IPS-11a (cell line): Measurements from ENCODE around the gene FAM110D.

Experiments
- H3K4me3 ChIP-seq: one replicate; pipeline ENCODE4 v1.5.1; 2013; ENCODE audit warnings: low read depth, low read length, control low read depth

The FAM110D gene

GRCh38 chr1:26127235-26128163 is 31.4 kb upstream of the FAM110D start:
- H3K4me3 ChIP-seq: no peak overlapping the region

- no peak overlapping the region for H3K4me3 ChIP-seq
Measured at GRCh38 chr1:26129778-26130177, 29.1 kb upstream of the FAM110D start.

GRCh38 chr1:26130695-26131094 is 28.2 kb upstream of the FAM110D start:
- H3K4me3 ChIP-seq: no peak overlapping the region

- no peak overlapping the region for H3K4me3 ChIP-seq
Measured at GRCh38 chr1:26132128-26132833, 26.6 kb upstream of the FAM110D start.

DNA sequence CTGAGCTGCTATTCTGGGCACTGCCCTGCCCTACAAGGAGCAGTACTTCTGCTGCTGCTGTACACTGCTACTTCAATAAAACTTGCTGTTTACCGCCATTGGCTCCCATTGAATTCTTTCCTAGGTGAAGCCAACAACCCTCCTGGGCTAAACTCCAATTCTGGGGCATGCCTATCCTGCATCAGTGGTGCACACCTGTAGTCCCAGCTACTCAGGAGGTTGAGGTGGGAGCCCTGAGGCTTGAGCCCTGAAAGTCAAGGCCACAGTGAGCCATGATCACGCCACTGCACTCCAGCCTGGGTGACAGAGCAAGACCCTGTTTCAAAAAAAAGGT is 26.1 kb upstream of the FAM110D start:
- H3K4me3 ChIP-seq: no peak overlapping the region

DNA sequence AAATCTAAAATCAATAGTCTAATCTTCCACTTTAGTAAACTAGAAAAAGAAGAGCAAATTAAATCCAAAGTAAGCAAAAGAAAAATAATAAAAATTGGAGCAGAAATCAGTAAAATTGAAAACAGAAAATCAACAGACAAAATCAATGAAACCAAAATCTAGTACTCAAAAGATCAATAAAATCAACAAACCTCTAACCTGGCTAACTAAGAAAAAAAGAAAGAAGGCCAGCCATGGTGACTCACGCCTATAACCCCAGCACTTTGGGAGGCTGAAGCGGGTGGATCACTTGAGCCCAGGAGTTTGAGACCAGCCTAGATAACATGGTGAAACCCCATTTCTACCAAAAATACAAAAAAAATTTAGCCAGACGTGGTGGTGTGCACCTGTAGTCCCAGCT is 24.4 kb upstream of the FAM110D start:
- H3K4me3 ChIP-seq: no peak overlapping the region

DNA sequence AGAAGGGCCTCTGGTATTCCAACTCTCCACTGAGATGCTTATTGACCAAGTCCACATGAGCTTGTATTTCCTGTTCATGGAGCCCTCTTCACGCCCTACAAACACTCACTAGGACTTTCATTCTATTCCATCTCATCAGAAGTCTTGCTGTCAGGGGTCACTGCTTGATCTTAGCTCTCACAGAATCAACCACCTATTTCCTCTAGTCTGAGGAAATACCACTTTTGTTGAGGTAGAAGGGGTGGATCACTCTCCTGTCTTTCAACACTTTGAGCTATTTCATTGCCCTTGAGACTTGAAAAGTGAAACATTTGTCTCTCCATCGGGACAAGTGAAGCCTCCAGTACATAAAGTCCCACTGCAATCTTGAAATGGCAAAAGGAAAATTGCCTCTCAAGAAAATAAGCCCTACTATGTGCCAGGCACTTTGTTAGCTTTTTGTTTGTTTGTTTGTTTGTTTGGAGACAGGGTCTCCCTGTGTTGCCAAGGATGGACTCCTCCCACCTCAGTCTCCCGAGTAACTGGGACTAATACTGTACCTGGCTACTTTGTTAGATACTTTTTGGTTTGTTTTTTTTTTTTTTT is 19.8 kb upstream of the FAM110D start:
- no peak overlapping the region for H3K4me3 ChIP-seq

DNA sequence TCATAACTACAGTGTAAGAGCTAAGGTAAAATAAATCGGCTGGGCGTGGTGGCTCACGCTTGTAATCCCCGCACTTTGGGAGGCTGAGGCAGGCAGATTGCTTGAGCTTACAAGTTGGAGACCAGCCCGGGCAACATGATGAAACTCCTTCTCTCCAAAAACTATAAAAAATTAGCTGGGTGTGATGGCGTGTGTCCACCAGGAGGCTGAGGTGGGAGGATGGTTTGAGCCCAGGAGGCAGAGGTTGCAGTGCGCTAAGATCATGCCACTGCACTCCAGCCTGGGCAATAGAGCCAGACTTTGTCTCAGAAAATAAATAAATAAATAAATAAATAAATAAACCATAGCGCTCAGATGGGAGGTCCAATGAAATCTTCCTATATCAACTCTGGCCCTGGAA is 16.7 kb upstream of the FAM110D start:
- H3K4me3 ChIP-seq: no peak overlapping the region

- no peak overlapping the region for H3K4me3 ChIP-seq
Measured at GRCh38 chr1:26145041-26145959, 13.6 kb upstream of the FAM110D start.

DNA sequence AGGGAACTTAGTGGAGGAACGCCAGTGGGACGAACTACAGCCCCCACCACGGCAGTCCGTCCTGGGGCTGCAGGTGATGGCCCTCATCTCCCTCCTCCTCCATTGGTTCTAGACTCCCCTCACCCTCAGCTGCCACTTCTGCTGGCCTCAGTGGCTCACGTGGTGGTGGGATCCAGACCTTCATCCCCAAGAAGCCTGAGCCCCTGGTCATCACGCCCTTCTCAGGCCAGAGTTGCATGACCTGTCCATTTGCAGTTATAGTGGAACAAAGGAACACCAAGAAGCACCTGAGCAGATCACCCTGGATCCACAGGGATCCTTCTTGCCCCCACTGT is 13.0 kb upstream of the FAM110D start:
- no peak overlapping the region for H3K4me3 ChIP-seq

GRCh38 chr1:26148887-26149286 is 10.0 kb upstream of the FAM110D start:
- H3K4me3 ChIP-seq: no peak overlapping the region

DNA sequence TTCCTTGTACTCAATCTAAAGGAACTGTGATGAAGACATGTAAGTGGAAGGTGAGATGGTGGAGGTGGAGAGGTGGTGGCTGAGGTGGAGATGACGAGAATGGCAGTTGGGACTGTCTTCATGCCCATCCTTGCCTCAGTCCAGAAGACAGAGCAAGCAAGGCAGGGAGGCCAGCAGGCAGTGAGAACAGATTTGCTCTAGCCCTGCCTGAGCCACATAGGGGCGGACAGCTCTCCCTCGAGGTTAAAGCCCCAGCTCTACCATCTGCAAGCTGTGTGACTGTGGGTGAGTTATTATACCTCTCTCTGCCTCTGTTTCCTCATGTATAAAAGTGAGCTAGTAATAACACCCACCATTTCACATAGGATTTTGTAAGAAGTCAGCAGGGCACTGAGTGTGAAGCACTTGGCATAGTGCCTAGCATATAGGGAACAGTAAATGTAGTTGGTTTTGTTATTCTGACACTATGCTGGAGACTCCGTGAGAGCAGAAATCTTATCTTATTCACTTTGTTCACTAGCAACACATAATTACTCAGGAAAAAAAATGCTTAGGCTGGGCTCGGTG is 4.8 kb upstream of the FAM110D start:
- H3K4me3 ChIP-seq: no peak overlapping the region

GRCh38 chr1:26154750-26155149 is 4.1 kb upstream of the FAM110D start:
- H3K4me3 ChIP-seq: no peak overlapping the region

- no peak overlapping the region for H3K4me3 ChIP-seq
Measured at GRCh38 chr1:26155370-26156284, 3.3 kb upstream of the FAM110D start.

DNA sequence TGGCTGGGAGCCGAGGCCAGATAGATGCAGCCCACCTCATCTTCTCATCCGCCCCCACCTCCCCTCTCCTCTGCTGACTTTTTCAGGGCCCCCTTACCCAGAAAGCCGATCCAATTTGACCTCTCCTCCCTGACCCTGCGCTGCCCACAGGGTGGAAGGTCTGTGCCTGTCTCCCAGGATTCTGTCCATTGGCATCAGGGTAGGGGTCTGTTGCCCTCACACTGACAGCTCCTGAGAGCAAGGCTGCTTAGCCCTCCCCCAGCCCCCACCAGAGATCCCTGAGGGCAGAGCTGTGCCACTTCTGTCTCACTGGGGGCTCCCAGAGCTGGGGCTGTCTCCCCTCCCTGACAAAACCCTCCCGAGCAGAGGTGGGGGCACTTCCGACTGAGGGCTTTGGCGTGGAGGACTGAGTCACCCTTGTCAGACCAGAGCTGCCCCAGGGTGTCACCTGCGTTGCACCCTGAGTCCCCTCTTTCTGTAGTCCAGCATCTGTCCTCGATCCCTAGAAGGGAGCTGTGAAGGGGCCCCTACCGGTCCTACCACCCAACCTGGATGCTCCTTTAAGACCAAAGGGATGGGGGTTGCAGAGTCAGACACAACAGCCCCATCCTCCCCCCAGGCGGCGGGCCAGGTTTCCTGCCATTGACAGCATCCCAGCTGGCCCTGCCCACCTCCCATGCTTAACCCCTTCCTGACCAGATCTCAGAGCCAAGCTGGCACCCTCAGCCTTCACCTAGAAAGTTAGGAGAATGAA is 2.4 kb upstream of the FAM110D start:
- H3K4me3 ChIP-seq: no peak overlapping the region

DNA sequence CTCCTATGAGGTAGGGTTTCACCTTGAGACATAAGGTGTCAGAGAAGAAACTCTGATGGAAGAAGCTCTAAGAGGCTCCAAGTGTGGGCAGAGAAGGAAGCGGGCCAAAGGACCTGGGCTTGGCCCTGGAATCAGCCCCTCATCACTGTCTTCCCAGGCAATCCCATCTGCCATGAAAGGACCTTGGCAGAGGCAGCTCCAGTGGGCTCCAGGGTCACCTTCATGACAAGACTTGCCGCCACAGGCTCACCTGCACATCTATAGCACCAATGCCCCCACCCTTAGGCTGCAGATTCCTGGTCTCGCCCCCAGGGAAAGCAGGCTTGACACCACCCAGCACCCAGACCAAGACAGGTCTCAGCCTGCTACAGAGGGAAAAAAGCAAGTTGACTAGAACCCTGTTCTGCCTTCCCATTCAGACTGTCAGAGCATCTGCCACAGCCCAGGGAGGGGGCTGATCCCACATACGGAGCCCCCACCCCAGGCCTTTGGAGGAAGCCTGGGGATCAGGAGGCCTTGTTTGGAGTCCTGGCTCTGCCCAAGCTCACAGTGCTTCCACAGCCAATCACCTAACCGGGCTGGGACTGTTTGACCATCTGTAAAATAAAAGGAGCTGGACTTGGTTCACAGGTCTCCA is 490 bp upstream of the FAM110D start:
- H3K4me3 ChIP-seq: no peak overlapping the region

DNA sequence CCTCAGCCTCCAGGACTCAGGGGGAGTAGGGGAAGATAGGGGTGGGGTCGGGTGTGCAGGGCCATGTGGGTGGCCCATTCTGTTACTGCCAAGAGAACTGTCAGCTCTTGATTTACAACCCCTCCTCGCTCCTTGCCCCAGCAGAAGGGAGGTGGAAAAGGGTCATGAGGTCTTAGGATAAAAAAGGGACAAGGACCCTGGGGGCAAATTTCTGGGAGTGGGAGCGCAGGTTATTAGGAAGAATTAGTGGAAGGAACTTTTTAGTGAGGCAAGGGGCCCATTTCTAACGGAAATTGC is 812 bp downstream of the FAM110D start:
- no peak overlapping the region for H3K4me3 ChIP-seq

DNA sequence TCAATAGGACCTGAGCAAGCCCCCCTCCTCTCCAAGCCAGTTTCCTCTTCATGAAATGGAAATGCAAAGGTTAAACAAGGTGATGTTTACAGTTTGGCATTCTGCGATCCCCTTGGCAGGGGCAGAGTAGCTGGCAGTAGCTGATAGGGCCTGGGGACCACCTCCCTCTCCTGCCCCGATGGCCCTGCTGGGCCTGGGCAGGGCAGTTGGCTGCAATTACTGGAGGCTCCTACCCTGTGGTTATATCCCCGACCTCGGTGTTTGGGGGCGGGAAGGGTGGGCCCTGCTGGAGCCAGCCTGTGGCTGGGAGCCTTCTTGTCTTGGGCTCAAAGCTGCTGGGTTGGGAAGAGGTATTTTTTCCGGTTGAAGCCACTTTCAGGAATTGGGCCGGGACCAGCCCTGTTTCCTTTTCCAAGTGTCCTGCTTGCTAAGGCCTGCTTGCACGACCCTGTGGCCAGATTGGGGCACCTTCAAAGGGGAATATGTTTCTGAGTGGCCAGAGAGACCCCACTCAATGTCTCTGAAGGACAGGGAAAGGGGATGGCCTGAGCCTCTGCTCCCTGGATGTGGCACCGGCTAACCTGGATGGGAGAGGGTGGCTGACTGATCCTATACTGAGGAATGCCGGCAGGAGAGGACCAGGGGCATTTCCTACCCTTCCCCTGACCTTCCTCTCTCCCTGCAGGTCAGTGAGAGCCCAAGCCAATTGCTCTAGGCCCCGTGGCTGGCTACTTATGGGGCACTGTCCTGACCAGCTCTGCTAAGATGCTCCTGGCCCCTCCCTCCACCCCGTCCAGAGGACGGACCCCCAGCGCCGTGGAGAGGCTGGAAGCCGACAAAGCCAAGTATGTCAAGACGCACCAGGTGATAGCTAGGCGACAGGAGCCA is 1.9 kb downstream of the FAM110D start:
- H3K4me3 ChIP-seq: no peak overlapping the region
